HCT116 (cell line): ENCODE measurements around the gene EPS8. TPM values are rescaled to one million over a fixed set of nuclear protein-coding genes. Genes with fewer than 3 reads are reported as not detected.

Source experiments
- ATAC-seq: fragments of 200-7000 bp; cut with Tn5 transposase; 2 replicates; pipeline ENCODE4 v1.9.1; 2020; ENCODE audit warnings: mild to moderate bottlenecking, moderate library complexity
- BruUV-seq: library from RNA; stranded (reverse); fragments of 400-500 nt; replicated peaks from 2 replicates; lab custom pipeline; 2021; lab: Mats Ljungman, UMichigan
- CTCF ChIA-PET: fragments of 300-600 bp; sonication (Branson Sonifier 250); formaldehyde crosslinking; loops from one replicate; lab custom pipeline; 2021; ENCODE audit warnings: antibody characterized with exemption; lab: Charles Lee
- POLR2A ChIA-PET: fragments of 300-600, 350-600 bp; sonication (Branson Sonifier 250); formaldehyde crosslinking; loops from one replicate; lab custom pipeline; 2021; ENCODE audit warnings: antibody characterized with exemption; lab: Charles Lee
- RAD21 ChIA-PET, 2 experiments: fragments of 300-600 bp; sonication (Branson Sonifier 250); formaldehyde crosslinking; loops; one replicate each; lab custom pipeline; 2023; ENCODE audit warnings: low total read pairs in 2 of 2; ENCODE audit not compliant: uncharacterized antibody in 2 of 2, unreplicated experiment in 2 of 2, low non-redundant PET in 1 of 2; lab: Charles Lee
- DNase-seq: peaks from one replicate; pipeline ENCODE4 v3.0.0-alpha.2; 2010; ENCODE audit warnings: low read depth, low spot score
- H2AFZ ChIP-seq: fragments of 200-600 bp; shearing (Covaris generic), sonication (generic); 2 replicates; pipeline ENCODE4 v1.6.1; 2017; ENCODE audit warnings: low read depth, mixed run types, mixed read lengths, antibody characterized with exemption, low read length; ENCODE audit not compliant: poor library complexity, severe bottlenecking
- H3K27ac ChIP-seq: 2 replicates; pipeline ENCODE4 v1.5.1; 2012; ENCODE audit warnings: low read depth, low read length
- H3K27me3 ChIP-seq: fragments of 200-600 bp; sonication (generic); 2 replicates; pipeline ENCODE4 v1.6.1; 2016; ENCODE audit warnings: mixed run types, low read length, mixed read lengths; ENCODE audit not compliant: insufficient read depth
- H3K36me3 ChIP-seq, 2 experiments: fragments of 200-500 bp in 1 of 2; fragments of 200-600 bp in 1 of 2; sonication (Bioruptor generic) in 1 of 2; sonication (generic) in 1 of 2; 2 replicates each; pipeline versions ENCODE4 v1.5.1 to v1.6.1; 2014 to 2016; ENCODE audit warnings: low read length in 2 of 2, inconsistent platforms in 1 of 2, mixed read lengths in 1 of 2, mixed run types in 1 of 2; ENCODE audit not compliant: insufficient read depth in 2 of 2, control insufficient read depth in 1 of 2
- H3K4me1 ChIP-seq, 2 experiments: fragments of 200-600 bp in 1 of 2; sonication (generic) in 1 of 2; 2 replicates each; pipeline versions ENCODE4 v1.5.1 to v1.6.1; 2012 to 2017; ENCODE audit warnings: low read length in 2 of 2, inconsistent platforms in 1 of 2, mild to moderate bottlenecking in 1 of 2, mixed read lengths in 1 of 2, mixed run types in 1 of 2, moderate library complexity in 1 of 2; ENCODE audit not compliant: insufficient read depth in 2 of 2, control insufficient read depth in 1 of 2
- H3K4me2 ChIP-seq: fragments of 200-600 bp; sonication (generic); 2 replicates; pipeline ENCODE4 v1.6.1; 2017; ENCODE audit warnings: mixed run types, low read length, mixed read lengths
- H3K4me3 ChIP-seq, 2 experiments: fragments of 200-600 bp in 1 of 2; sonication (generic) in 1 of 2; replicated peaks in 1 of 2; 2 replicates each; pipeline ENCODE4 v1.5.1; 2011 to 2016; ENCODE audit warnings: low read length in 2 of 2, control low read depth in 1 of 2, low read depth in 1 of 2, mild to moderate bottlenecking in 1 of 2, mixed read lengths in 1 of 2, mixed run types in 1 of 2
- H3K79me2 ChIP-seq: fragments of 200-600 bp; sonication (generic); 2 replicates; pipeline ENCODE4 v1.6.1; 2017; ENCODE audit warnings: mild to moderate bottlenecking, mixed run types, low read length, moderate library complexity, mixed read lengths; ENCODE audit not compliant: insufficient read depth
- H3K9ac ChIP-seq: fragments of 200-600 bp; sonication (generic); 2 replicates; pipeline ENCODE4 v1.6.1; 2016; ENCODE audit warnings: low read length, mixed read lengths
- H3K9me2 ChIP-seq: fragments of 200-600 bp; sonication (generic), shearing (Covaris generic); 2 replicates; pipeline ENCODE4 v1.6.1; 2017; ENCODE audit warnings: mixed run types, mild to moderate bottlenecking, moderate library complexity; ENCODE audit not compliant: insufficient read depth
- H3K9me3 ChIP-seq, 2 experiments: fragments of 200-500 bp in 1 of 2; fragments of 200-600 bp in 1 of 2; sonication (Bioruptor generic) in 1 of 2; sonication (generic) in 1 of 2; 2 replicates each; pipeline ENCODE4 v1.6.1; 2014 to 2017; ENCODE audit warnings: low read length in 2 of 2, mixed read lengths in 2 of 2, inconsistent platforms in 1 of 2, low read depth in 1 of 2, mild to moderate bottlenecking in 1 of 2, mixed run types in 1 of 2, moderate library complexity in 1 of 2; ENCODE audit not compliant: control insufficient read depth in 1 of 2, insufficient read depth in 1 of 2
- H4K20me1 ChIP-seq: fragments of 200-600 bp; sonication (generic), shearing (Covaris generic); 2 replicates; pipeline ENCODE4 v1.6.1; 2017; ENCODE audit warnings: mixed run types, mild to moderate bottlenecking, moderate library complexity; ENCODE audit not compliant: insufficient read depth
- CEBPB ChIP-seq: IDR thresholded peaks from 2 replicates; pipeline ENCODE4 v1.6.1; 2012; ENCODE audit warnings: low read depth
- EGR1 ChIP-seq: IDR thresholded peaks from 2 replicates; pipeline ENCODE4 v1.6.1; 2012; ENCODE audit warnings: low read depth
- ELF1 ChIP-seq: IDR thresholded peaks from 2 replicates; pipeline ENCODE4 v1.6.1; 2012; ENCODE audit warnings: low read depth, borderline replicate concordance
- EZH2 ChIP-seq: fragments of 200-600 bp; sonication (generic); IDR thresholded peaks from 2 replicates; pipeline ENCODE4 v1.6.1; 2017; ENCODE audit warnings: antibody characterized with exemption, mixed run types
- FOSL1 ChIP-seq: IDR thresholded peaks from 2 replicates; pipeline ENCODE4 v1.6.1; 2012; ENCODE audit warnings: low read depth
- JUND ChIP-seq: IDR thresholded peaks from 2 replicates; pipeline ENCODE4 v1.6.1; 2012
- RAD21 ChIP-seq: IDR thresholded peaks from 2 replicates; pipeline ENCODE4 v1.6.1; 2012; ENCODE audit warnings: low read depth, mild to moderate bottlenecking
- SIN3A ChIP-seq: IDR thresholded peaks from 2 replicates; pipeline ENCODE4 v1.6.1; 2012; ENCODE audit warnings: low read depth
- SP1 ChIP-seq: IDR thresholded peaks from 2 replicates; pipeline ENCODE4 v1.6.1; 2012; ENCODE audit warnings: low read depth
- SRF ChIP-seq: IDR thresholded peaks from 2 replicates; pipeline ENCODE4 v1.6.1; 2012; ENCODE audit warnings: low read depth
- intact Hi-C: fragments of 100-400 bp; cut with micrococcal nuclease; formaldehyde crosslinking; loops from 2 replicates; pipeline ENCODE4 v1.10.0; 2022
- total RNA-seq: library from RNA; stranded (reverse); gene quantifications from one replicate; pipeline ENCODE4 v1.2.1, GENCODE V29; 2021; ENCODE audit not compliant: unreplicated experiment
- TF ChIP-seq, protein P1 (sequence below): IDR thresholded peaks from 2 replicates; pipeline ENCODE4 v1.6.1; 2011; ENCODE audit warnings: mild to moderate bottlenecking, low read length, moderate library complexity; ENCODE audit not compliant: insufficient replicate concordance; ENCODE audit errors: extremely low read depth
- TF ChIP-seq, protein P2 (sequence below): IDR thresholded peaks from 2 replicates; pipeline ENCODE4 v1.6.1; 2012; ENCODE audit warnings: low read depth

EPS8 gene
- total RNA-seq, 1 experiment from 2014 or later = 49.9 TPM

DNA sequence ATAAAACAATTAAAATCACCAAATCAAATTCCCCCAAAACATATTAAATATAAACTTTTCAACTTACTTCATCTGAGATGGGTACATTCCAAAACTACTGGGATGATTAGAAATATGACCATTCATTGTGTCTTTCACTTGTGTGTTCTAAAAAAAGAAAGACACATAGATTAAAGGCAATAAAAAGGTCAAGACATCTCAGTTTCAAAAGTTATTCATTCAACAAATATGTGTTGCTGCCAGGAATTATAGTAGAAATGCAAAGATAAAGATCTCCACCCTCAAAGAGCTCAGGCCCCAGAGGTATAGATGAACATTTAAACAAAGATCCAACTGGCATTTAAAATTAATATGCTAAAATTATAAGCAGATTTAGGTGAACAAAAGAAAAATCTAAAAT is 106.4 kb downstream of the EPS8 start:
- H3K4me2 ChIP-seq = peak overlapping the region; percentile 74
- H3K36me3 ChIP-seq = no peaks in the 10 kb centered on the region
- CTCF ChIA-PET = interaction anchor here (1.0 kb wide), 1 partner anchor 98 kb away, joined by 4 read pairs; no protein-coding TSS in a partner anchor
- peaks cover 64 to 92% of the 10 kb centered on the region in 2 experiments for H3K4me1 ChIP-seq
- peaks cover 52% of the 10 kb centered on the region for H3K79me2 ChIP-seq
- BruUV-seq = no TSS peak
- no peaks in the 10 kb centered on the region for H3K27me3 ChIP-seq
- POLR2A ChIA-PET = no interaction called here
- ATAC-seq (peak; percentile 79), DNase-seq (no peak)
- H3K9me2 ChIP-seq = no peaks in the 10 kb centered on the region
- H4K20me1 ChIP-seq = no peaks in the 10 kb centered on the region
- peak overlapping the region; percentile 24 for H3K9ac ChIP-seq
- intact Hi-C loops = no loop called here
- H3K27ac ChIP-seq = peak overlapping the region; percentile 55; the same call in 1 of the 2 replicates
- peak overlapping the region in 1 of 2 experiments; percentile 41; a peak in 2 of 4 replicates for H3K4me3 ChIP-seq
- RAD21 ChIA-PET = no interaction called here
- H3K9me3 ChIP-seq = no peaks in the 10 kb centered on the region
- no peak for TF ChIP-seq EGR1
- peak; percentile 45; the same call in 1 of the 2 replicates for TF ChIP-seq SRF
- TF ChIP-seq SIN3A = 0 out of 2 replicates have a peak, but pooled peaks have one; percentile 32
- peak; percentile 68 for TF ChIP-seq JUND
- peak; percentile 66 for TF ChIP-seq FOSL1
- no peak for TF ChIP-seq EZH2
- TF ChIP-seq CEBPB = peak; percentile 57
- TF ChIP-seq, protein P1, sequence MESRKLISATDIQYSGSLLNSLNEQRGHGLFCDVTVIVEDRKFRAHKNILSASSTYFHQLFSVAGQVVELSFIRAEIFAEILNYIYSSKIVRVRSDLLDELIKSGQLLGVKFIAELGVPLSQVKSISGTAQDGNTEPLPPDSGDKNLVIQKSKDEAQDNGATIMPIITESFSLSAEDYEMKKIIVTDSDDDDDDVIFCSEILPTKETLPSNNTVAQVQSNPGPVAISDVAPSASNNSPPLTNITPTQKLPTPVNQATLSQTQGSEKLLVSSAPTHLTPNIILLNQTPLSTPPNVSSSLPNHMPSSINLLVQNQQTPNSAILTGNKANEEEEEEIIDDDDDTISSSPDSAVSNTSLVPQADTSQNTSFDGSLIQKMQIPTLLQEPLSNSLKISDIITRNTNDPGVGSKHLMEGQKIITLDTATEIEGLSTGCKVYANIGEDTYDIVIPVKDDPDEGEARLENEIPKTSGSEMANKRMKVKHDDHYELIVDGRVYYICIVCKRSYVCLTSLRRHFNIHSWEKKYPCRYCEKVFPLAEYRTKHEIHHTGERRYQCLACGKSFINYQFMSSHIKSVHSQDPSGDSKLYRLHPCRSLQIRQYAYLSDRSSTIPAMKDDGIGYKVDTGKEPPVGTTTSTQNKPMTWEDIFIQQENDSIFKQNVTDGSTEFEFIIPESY = no peak
- no peak for TF ChIP-seq ELF1
- peak; percentile 6; the same call in 1 of the 2 replicates for TF ChIP-seq RAD21
- peak; percentile 78 for TF ChIP-seq SP1
- TF ChIP-seq, protein P2, sequence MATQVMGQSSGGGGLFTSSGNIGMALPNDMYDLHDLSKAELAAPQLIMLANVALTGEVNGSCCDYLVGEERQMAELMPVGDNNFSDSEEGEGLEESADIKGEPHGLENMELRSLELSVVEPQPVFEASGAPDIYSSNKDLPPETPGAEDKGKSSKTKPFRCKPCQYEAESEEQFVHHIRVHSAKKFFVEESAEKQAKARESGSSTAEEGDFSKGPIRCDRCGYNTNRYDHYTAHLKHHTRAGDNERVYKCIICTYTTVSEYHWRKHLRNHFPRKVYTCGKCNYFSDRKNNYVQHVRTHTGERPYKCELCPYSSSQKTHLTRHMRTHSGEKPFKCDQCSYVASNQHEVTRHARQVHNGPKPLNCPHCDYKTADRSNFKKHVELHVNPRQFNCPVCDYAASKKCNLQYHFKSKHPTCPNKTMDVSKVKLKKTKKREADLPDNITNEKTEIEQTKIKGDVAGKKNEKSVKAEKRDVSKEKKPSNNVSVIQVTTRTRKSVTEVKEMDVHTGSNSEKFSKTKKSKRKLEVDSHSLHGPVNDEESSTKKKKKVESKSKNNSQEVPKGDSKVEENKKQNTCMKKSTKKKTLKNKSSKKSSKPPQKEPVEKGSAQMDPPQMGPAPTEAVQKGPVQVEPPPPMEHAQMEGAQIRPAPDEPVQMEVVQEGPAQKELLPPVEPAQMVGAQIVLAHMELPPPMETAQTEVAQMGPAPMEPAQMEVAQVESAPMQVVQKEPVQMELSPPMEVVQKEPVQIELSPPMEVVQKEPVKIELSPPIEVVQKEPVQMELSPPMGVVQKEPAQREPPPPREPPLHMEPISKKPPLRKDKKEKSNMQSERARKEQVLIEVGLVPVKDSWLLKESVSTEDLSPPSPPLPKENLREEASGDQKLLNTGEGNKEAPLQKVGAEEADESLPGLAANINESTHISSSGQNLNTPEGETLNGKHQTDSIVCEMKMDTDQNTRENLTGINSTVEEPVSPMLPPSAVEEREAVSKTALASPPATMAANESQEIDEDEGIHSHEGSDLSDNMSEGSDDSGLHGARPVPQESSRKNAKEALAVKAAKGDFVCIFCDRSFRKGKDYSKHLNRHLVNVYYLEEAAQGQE = no peak
- no peak overlapping the region for H2AFZ ChIP-seq
